Fibroblast of skin of right quadriceps (primary cell): ENCODE measurements around the gene HMSD.

Source experiments
- DNase-seq: peaks from one replicate; pipeline ENCODE4 v3.0.0-alpha.2; 2013

The HMSD gene

DNA sequence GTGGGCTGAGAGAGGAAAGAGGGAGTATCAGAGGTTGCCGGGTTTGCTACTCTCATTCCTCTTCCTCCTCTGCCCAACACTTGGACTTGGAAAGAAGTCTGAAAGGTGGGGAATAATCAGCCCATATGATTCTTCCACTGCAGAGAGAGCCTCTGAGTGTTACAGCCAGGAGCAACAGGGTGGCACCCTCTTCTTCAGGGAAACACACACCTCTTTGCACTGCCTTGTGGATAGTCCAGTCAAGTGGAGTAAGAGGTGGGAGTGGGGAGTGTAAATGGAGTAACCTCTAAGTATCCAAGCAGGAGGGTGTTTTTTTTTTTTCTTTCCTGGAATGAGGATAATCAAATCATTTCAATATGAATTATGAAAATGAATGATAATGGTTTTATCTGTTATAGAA is 11.8 kb downstream of the HMSD start:
- DNase-seq: no peak

DNA sequence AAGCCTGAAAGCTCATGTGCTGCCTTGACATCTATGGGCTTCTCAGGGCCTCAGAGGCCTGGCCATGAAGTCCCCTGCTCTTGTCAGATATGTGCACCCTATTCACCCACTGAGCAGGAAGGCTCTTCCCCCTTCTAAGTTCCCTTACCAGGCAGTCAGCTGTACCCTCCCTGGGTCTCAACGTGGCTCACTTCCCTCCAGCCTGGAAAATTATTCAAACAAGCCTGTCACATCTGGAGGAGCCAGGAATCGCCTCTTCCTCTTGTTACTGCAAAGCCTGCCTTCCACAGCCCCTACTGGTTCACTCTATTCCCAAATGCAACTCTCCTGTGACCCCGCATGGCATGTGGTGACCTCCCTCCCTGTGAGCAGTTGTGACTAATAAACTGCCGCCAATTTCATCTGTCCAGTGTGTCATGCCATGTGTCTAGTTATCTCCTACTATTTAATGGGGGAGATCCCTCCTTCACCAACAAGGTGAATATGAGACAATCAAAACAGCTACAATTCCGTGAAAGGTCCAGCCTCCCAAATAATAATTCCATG is 12.4 kb downstream of the HMSD start:
- no peak for DNase-seq

DNA sequence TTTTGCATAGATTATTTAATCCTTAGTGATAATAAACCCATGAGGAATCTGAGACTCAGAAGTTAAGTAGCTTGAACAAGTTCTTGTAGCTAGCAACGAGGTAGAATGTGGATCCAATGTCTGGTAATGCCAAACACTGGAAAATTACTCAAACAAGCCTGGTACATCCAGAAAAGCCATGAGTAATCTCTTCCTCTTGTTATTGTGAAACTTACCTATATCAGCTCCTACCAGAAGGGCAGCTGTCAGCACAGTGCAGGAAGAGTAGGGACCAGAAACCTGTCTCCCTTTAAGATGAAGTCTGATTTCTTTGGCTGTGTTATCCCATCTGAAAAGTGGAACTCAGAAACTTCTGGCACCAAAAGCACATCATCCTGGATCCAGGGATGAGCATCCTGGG is 13.0 kb downstream of the HMSD start:
- no peak for DNase-seq

DNA sequence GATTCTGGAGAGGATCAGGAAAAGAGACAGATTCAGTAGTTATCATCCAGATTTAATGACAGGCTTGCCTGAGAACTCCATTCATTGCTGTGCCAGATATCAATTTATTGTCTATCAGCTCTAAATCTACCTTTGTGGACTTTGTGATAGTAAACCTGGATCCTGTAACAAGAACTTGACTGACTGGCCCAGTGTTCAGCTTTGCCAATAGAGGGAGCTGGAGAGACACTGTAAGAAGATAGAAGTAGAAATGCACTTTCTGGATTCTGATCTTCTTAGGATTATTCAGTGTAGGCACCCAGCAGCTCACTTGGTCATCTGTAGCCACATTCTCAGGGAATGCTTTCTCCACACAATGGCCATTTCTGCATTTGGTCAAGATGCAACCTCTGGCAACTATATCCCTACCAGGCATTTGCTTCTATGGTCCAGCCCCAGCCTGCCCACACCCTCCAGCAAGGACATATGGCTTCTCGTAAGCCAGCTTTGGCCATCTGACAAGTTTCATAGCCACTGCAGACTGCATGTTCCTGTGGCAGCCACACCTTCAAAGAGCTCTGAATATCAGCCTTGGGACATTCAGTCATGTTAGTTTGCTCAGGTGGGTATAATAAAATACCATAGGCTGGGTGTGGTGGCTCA is 14.6 kb downstream of the HMSD start:
- peak; percentile 53 for DNase-seq

DNA sequence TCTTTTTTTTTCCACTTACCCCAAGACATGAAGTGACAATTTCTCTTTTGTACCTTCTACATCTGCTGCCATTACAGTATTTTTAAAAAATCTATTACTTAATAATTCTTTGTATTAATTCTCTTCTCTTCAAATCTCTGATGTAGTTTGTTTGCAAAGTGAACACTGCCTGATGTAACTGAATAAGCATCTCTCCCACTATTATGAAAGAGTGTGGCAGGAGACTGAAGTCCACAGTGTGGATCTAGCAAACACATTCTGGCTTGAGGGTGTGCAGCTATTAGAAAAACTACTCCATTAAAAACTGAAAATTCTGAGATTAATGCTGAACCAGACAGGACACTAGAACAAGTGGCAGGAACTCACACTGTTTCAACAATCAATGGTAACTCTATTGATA is 15.8 kb downstream of the HMSD start:
- no peak for DNase-seq

DNA sequence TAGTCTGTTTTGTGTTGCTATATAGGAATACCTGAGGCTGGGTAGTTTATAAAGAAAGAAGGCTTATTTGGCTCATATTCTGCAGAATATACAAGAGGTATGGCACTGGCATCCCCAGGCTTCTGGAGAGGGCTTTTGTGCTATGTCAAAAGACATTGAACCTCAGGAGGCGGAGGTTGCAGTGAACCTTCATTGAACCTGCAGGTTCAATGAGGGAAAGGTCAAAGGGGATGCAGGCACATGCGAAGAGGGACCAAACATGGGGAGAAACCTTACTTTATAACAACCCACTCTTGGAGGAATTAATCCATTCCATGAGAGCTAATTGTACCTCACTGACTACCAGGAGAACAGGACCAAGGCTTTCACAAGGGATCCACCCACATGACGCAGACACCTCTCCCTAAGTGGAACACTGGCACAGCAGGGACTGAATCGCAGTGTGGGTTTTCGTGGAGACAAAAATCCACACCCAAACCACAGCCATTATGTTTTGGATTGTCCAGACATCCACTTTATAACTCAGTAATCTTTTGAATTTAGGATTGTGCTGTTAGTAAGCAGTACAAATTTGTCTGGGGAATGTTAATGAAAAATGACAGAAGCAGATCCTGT is 16.7 kb downstream of the HMSD start:
- no peak for DNase-seq

DNA sequence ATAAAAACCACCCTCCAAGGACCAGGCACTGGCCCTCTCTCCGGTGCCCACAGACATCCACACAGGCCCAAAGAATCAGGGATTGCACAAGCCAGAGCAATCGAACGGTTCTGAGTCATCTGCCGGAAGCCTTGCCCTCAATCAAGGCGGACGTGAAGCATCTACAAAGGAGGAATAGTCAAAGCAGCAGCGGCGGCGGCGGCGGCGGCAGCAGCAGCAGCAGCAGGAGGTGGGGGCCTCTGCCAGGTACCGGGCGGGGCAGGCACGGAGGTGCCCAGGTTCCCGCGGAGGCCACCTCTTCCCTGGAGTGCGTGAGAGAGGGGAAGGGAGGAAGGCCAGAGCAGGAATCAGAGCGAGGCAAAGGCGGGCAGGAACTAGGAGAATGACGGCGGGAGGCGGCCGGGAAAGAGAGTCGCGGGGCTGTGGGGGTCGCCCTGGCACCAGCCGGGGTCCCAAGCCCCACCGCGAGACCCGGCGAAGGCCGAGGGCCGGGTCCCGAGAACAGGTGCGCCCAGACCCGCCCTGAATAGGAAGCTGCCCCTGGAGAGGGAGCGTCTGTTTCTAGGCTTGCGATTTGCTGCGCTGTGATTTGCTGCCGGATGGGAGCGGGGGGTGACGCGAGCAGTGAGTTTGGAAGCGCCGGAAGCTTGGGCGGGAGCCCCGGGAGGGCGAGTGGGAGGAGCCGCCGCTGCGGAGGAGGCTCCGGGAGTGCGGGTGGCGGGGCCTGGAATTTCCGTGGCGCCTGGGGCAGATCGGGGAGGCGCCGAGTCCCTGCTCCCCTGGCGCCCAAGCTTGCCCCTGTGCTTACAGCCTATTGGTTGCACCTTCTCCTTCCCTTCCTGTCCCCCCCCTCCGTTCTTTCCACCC is 21.1 kb downstream of the HMSD start, which contains the start of gene SERPINB8:
Gene SERPINB8, plus strand, starts transcription at position 140 of the 867 bp plus-strand sequence. CDS start 8,228 bp downstream, outside the sequence.
- DNase-seq: peak; percentile 95

DNA sequence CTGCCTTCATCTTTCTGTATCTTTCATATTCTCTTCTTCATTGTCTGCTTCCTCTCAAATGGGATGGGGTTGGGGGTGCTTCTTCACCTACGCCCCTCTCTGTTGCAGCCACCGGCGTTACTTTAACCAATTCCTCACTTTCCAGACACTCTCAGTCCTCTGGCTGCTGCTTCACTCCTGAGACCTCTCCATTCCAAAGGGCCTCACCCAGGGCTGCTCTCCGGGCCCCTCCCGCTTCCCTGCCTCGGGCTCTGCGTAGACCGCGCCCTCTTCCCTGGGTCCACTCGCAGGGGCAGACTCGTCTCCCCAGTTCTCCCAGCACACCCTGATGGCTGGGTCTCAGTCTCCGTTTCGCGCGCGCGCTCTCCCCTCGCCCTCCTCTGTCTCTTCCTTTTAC is 21.7 kb downstream of the HMSD start:
- DNase-seq: peak; percentile 44

DNA sequence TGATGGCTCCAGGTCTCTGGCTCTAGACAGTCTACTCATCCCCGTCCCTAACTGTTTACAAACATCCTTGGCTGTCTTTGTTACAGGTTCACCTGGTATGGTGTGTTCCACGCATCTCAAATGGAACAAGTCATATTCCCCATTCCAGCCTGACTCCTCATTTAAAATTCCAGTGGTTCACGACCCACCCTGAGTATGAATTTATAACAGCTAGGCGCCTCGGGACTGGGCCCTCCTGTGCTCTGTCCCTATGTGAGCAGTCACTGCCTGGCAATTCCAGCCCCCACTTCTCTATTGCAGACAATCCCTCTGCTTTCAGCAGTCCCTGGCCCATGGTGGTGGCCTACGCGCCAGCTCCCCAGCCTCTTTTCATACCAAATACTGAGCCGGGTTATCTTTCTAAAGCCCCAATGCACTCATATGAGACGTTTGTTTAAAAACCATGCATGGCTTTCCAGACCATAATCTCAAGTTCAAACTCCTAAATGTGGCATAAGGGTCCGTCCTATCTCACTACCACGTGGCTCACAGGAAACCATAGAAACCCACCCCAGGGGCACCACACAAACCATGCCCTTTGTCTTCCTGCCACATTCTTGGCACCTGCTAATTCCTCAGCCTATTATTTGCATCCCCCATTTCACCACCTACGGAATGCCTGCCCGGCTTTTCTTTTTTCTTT is 22.4 kb downstream of the HMSD start:
- DNase-seq: no peak

DNA sequence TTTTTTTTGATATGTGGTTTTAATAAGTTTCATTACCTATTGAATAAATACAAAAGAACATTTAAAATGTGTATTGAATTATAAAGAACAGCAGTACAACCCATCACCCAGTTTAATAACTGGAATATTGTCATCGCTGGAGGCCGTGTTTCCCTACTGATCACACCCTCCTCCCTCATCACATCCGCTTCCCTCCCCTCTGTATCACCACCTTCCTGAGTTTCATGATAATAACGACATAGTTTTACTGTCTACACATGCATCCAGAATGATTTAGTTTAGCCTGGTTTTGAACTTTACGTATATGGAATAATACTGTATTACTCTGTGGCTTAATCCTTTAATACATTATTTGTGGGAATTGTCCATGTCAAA is 22.9 kb downstream of the HMSD start:
- DNase-seq: no peak

DNA sequence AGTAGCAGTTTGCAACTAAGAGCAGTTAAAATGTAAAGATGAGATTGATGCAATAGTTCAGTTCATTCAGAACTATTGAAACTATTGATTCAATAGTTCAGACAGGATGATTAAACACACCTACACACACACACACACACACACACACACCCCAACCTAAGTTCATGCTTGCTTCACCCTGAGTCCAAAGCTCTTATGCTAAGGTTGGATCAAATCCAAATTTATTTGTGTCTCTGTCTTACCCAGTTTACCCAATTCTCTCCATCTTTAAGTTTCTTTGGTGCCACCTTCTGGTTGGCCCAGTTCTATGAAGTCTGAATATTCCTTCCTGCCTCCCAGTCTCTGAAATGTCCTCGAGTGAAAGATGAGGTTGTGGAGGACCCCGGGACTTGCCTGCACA is 25.9 kb downstream of the HMSD start:
- DNase-seq: peak; percentile 51

DNA sequence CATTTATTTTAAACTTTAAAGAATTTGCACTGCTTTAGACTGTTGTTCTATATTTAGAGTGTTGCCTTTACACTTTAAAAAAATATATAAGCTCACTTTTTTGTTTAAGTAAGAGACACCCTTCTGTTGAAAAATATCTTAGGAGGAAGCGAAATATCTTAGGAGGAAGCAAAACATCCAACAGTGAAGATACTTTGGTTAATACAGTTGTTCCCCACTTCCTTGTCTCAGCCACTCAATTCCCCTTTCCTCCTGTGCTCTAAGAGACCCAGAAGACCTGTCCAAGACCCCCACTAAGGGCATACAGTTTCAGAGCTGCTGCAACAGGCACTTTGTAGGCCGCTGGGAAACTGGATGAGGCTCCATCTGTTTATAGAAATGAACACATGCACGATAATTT is 26.5 kb downstream of the HMSD start:
- DNase-seq: no peak

DNA sequence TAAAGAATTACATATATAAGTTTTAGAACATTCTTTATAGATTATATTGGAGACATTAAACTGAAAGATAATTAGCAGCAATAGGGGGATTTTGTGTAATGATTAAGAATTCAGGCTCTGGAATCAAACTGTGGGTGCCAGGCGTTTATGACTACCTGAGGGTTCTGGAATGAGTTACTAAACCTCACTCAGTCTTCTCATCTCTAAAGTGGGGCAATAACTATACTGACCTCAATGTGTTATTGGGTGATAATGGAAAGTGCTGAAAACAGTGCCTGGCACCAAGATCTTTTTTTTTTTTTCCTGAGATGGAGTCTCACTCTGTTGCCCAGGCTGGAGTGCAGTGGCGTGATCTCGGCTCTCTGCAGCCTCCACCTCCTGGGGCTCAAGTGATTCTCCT is 27.9 kb downstream of the HMSD start:
- DNase-seq: no peak

DNA sequence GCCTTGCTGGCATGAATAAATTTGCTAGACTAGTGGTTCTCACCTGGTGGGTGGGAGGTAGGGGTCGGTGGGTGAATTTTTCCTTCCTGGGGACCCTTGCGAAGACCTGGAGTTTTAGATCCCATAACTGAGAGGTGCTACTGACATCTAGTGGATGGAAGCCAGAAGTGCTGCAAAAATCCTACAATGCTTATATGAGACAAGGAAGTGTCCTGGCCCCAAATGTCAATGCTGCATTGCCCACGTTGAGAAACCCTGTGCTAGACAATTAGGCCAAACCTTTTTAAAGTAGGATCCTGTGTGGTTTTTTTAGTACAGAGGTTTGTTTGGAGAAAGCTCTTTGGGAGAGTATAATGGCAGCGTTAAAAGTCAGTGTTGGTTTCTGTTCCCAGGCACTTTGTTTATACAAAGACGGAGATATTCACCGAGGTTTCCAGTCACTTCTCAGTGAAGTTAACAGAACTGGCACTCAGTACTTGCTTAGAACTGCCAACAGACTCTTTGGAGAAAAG is 30.4 kb downstream of the HMSD start:
- peak; percentile 67 for DNase-seq

DNA sequence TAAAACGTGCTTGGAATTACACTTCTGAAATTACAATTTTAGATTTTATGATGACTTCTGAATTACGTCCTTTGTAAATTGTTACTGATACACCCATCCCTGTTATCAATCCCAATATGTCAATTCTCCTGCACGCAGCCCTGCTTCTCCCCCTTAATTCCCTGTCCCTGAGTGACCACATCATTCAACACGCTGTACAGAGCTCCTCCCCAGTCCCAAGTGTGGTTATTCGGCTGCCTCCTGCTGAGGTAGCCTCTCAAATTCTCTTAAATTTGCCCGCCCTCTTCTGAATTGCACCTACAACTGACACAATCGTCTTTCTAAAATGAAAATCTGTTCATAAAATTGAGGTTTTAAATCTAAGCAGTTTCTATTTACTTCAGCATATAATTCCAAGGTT is 30.9 kb downstream of the HMSD start:
- DNase-seq: no peak

DNA sequence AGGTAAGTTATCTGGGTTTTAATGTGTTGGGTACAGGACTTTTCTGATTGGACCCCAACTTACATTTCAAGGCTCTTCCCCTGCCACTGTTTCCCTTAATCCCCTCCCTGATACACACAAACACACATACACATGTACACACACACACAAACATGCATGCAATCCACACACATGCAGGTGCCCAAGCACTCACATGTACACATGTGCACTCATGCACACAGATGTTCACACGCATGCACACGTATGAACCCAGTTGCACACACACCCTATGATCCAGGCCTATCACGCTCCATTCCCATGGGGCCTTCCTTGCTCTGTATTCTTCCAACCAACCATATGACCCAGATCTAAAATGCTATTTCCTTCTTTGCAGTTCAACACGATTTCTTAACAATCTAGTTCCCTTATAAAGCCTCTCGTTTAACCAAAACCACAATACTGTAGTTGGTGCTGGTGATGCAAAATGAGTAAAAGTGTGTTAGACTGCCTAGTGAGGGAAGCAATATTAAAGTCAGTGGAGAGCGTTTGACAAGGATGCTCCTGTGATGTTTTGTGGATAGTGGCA is 31.9 kb downstream of the HMSD start:
- no peak for DNase-seq

DNA sequence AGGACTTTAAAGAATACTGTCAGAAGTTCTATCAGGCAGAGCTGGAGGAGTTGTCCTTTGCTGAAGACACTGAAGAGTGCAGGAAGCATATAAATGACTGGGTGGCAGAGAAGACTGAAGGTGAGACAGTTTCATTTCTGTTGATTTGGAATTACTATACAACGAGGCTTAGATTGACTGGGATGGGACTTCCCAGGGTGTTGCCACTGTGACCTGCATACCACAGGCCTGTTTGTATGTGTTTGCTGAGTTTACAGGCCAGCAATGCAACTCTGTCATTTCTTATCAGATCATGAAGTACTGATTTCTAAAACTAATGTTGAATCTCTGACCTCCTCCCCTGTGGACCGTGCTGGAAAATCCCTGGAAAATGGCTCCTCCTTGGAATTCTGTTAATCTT is 32.6 kb downstream of the HMSD start:
- DNase-seq: no peak

DNA sequence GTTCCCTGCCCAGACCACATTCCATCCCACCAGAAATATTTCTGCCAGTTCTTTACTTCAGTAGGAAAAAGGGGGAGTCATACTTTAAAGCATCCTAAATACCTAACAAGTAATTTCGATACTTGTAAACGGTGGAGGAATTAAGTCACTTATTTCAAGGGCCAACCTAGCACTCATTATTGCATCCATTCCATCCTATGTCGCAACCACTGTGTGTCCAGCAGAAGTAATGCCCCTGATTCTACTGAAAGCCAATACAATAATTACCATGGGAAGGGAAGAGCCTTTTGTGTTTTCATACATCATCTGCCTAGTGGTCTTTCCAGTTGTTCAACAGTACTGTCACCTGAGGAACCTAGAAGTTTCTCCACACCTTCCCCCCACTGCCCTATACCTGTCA is 33.3 kb downstream of the HMSD start:
- no peak for DNase-seq

DNA sequence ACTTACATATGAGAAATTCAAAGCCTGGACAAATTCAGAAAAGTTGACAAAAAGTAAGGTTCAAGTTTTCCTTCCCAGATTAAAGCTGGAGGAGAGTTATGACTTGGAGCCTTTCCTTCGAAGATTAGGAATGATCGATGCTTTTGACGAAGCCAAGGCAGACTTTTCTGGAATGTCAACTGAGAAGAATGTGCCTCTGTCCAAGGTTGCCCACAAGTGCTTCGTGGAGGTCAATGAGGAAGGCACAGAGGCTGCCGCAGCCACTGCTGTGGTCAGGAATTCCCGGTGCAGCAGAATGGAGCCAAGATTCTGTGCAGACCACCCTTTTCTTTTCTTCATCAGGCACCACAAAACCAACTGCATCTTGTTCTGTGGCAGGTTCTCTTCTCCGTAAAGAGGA is 37.8 kb downstream of the HMSD start:
- DNase-seq: no peak

DNA sequence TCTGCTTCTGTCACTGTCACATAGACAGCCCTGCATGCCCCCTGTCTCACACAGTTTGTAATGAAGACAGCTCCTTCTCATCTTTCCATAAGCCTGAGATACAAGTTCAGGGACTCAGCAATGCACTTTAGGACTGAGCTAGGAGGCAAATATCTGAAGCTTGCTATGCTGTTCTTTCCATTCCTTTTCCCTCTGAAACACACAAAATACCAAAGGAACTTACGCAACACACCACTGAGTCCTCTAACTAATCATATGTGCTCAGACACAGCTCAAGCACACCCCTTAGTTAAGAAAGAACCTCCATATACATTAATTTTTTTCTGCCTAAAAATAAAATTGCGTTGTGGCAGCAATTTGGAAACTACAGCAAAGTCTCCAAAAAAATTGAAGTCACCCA is 38.6 kb downstream of the HMSD start:
- DNase-seq: no peak

DNA sequence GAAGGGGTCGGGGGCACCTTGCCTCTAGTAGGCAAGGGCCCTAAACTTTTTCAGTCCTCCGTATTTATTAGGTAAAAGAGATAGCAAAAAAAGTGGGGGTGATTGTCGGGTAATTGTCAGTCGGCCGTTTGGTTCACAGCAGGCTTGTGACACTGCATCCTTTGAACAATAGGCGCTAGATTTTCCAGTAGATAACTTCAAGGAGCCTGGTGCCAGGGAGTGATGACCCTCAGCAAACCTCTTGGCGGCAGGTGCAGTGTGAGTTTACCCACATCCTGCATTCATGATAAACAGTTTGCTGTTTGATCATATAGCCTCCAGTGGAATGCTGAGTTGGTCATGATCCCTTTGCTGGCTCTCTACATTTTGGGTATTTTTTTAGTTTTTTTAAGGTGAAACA is 43.6 kb downstream of the HMSD start:
- no peak for DNase-seq

DNA sequence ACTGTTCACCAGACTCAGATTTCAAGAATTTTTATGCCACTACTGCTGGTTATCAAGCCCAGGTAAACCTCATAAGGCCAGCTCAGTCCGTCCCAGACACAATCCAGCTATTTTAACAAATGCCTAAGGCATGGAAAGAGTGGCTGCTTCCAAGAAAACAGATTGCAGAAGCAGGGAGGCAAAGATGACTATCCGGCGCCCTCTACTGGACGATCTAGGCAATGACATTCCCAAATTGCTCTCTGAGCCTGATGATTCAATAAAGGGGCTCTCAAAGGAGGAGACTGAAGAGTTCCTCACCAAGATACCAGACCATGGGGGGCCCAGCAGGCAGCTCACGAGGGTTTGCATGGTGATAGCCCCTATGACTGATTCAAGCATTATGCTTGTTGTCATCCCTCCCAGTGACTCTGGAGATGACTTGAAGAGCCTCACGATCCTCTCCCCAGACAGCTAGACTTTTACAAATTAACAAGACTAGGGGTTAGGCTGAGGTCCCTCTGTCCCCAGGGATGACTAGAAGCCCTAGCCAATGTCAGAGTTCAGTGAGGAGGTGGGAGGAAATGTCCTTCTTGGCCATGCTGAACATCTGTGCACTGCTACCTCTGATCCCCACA is 45.8 kb downstream of the HMSD start:
- peak; percentile 57 for DNase-seq
